Heart right ventricle (tissue), 16 donors: ENCODE measurements around the gene CLDND1. TPM values are rescaled to one million over a fixed set of nuclear protein-coding genes. Genes with fewer than 3 reads are reported as not detected.

Experiments used
- ATAC-seq, 8 donors: fragments of 200-7000 bp; cut with Tn5 transposase; one replicate each; pipeline ENCODE4 v1.9.1; 2020; ENCODE audit warnings: mild to moderate bottlenecking in 8 of 8, moderate library complexity in 8 of 8, moderate number of reproducible peaks in 1 of 8
- DNase-seq, 2 donors: peaks; one replicate each; pipeline ENCODE4 v3.0.0-alpha.2; 2020
- H3K27ac ChIP-seq, 10 donors: fragments of 200-600 bp; sonication (generic) in 2 of 10; one replicate each; pipeline versions ENCODE4 v1.5.0 to v1.8.0; 2020 to 2022; ENCODE audit warnings: mild to moderate bottlenecking in 3 of 10
- H3K27me3 ChIP-seq, 7 donors: fragments of 200-600 bp; one replicate each; pipeline ENCODE4 v1.8.0; 2021 to 2022; ENCODE audit warnings: mild to moderate bottlenecking in 2 of 7
- H3K36me3 ChIP-seq, 9 donors: fragments of 200-600 bp; sonication (generic) in 1 of 9; one replicate each; pipeline versions ENCODE4 v1.5.0 to v1.8.0; 2020 to 2022; ENCODE audit warnings: mild to moderate bottlenecking in 2 of 9
- H3K4me1 ChIP-seq, 9 donors: fragments of 200-600 bp; sonication (generic) in 1 of 9; one replicate each; pipeline versions ENCODE4 v1.5.0 to v1.8.0; 2020 to 2022; ENCODE audit warnings: mild to moderate bottlenecking in 4 of 9
- H3K4me3 ChIP-seq, 10 donors: fragments of 200-600 bp; sonication (generic) in 2 of 10; one replicate each; pipeline versions ENCODE4 v1.5.0 to v1.8.0; 2020 to 2022; ENCODE audit warnings: mild to moderate bottlenecking in 7 of 10, moderate library complexity in 2 of 10
- H3K9me3 ChIP-seq, 11 donors: fragments of 200-600 bp in 10 of 11; sonication (generic) in 2 of 11; one replicate each; pipeline versions ENCODE4 v1.5.0 to v1.8.0; 2013 to 2022; ENCODE audit warnings: mild to moderate bottlenecking in 2 of 11, control low read depth in 1 of 11, moderate library complexity in 1 of 11
- WGBS, 2 donors: extraction: QIAGEN DNeasy Blood & Tissue Kit; methylation state at CpG; one replicate each; pipeline ENCODE4 v1.1.7; 2013; ENCODE audit warnings: inconsistent platforms in 1 of 2; 5-methylcytosine and 5-hydroxymethylcytosine counted together
- intact Hi-C, 10 donors: fragments of 100-400 bp; cut with DNase I; formaldehyde crosslinking; loops; one replicate each; pipeline versions ENCODE4 v1.11.1 to v1.14.2; 2022
- polyA plus RNA-seq, 2 donors: library from polyadenylated mRNA; stranded (reverse); fragments of 200-250 nt; gene quantifications; one replicate each; pipeline ENCODE4 v1.2.3, GENCODE V29; 2013
- total RNA-seq, 10 donors: library from RNA; stranded (reverse); fragmentation: NEBNext Ultra II Directional in 3 of 10; extraction: Animal tissue kit (Norgen Biotek cat#: 25700) in 3 of 10; gene quantifications; one replicate each; pipeline versions ENCODE4 v1.2.1 to v1.2.4, GENCODE V29; 2021 to 2023
- TF ChIP-seq, protein P1 (sequence below), 9 donors: fragments of 200-600 bp; sonication (generic) in 2 of 9; IDR thresholded peaks; one replicate each; pipeline versions ENCODE4 v1.5.0 to v1.8.0; 2021 to 2022; ENCODE audit warnings: antibody characterized with exemption in 9 of 9, mild to moderate bottlenecking in 5 of 9, moderate library complexity in 1 of 9
- donor health status: Arrhythmogenic right ventricular cardiomyopathy.
- donor health status: ischemic (EF 13 %, LVEDD 7.1; RV severe dilation, severe dysfunction).
- donor health status: healthy with polysubstance abuse.
- donor health status: DM: no; HTN: yes; CAD: no.
- donor health status: DM: no; HTN: no; CAD: no.
- donor health status: ischemic (EF 25% LVEDD 6.9; RV normal size, moderate dysfunction).
- donor health status: ischemic (EF 25% LVEDD 5.7; RV mildly dilated, moderate dysfunction).
- donor health status: healthy.
- donor health status: DM: yes; HTN: yes; CAD: no.
- donor health status: Ischemic cardiomyopathy.
- donor health status: ischemic (EF 35%, LVEDD 5.7; RV mildly dilated, moderate dysfunction).
- donor health status: nonischemic (EF 11% LVEDD 7.7; RV severe dilation, severe dysfunction).
- donor health status: DM: yes; HTN: yes; CAD: no.
- donor health status: PGD.
- donor health status: ischemic (EF 29% LVEDD 5.4; RV normal size, mild dysfunction).
- donor health status: nonischemic (EF 23%, LVEDD 6.1; RV moderate dilation, normal function).

The CLDND1 gene
- total and polyA plus RNA-seq, 12 donors, result 55.6 to 99.9 (median 75.5) TPM

GRCh38 chr3:98553021-98553563 is 30.4 kb upstream of the CLDND1 start:
- peaks cover 0 to 6% (median 0%) of the 10 kb centered on the region in 7 donors for H3K27me3 ChIP-seq
- DNase-seq (no peak), ATAC-seq (no peak)
- intact Hi-C loops, result no loop called here
- H3K4me3 ChIP-seq, result no peak overlapping the region
- 69 to 79% methylated on average over 6 of the region's 6 CpGs for WGBS, 2 donors
- peak overlapping the region in 1 of 10 donors; percentile 18 for H3K27ac ChIP-seq
- no peaks in the 10 kb centered on the region for H3K9me3 ChIP-seq
- H3K36me3 ChIP-seq, result no peaks in the 10 kb centered on the region
- peaks cover 0 to 8% (median 0%) of the 10 kb centered on the region in 9 donors for H3K4me1 ChIP-seq
- TF ChIP-seq, protein P1, sequence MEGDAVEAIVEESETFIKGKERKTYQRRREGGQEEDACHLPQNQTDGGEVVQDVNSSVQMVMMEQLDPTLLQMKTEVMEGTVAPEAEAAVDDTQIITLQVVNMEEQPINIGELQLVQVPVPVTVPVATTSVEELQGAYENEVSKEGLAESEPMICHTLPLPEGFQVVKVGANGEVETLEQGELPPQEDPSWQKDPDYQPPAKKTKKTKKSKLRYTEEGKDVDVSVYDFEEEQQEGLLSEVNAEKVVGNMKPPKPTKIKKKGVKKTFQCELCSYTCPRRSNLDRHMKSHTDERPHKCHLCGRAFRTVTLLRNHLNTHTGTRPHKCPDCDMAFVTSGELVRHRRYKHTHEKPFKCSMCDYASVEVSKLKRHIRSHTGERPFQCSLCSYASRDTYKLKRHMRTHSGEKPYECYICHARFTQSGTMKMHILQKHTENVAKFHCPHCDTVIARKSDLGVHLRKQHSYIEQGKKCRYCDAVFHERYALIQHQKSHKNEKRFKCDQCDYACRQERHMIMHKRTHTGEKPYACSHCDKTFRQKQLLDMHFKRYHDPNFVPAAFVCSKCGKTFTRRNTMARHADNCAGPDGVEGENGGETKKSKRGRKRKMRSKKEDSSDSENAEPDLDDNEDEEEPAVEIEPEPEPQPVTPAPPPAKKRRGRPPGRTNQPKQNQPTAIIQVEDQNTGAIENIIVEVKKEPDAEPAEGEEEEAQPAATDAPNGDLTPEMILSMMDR (IDR thresholded peaks at IDR 0.05), result no peak

- DNase-seq (no peak), ATAC-seq (no peak)
- peaks cover 0 to 8% (median 0%) of the 10 kb centered on the region in 7 donors for H3K27me3 ChIP-seq
- no peak overlapping the region for H3K4me3 ChIP-seq
- WGBS, 2 donors, result 81 to 84% methylated on average over 4 of the region's 4 CpGs
- H3K36me3 ChIP-seq, result no peaks in the 10 kb centered on the region
- H3K27ac ChIP-seq, result peak overlapping the region in 1 of 10 donors; percentile 18
- H3K9me3 ChIP-seq, result no peaks in the 10 kb centered on the region
- TF ChIP-seq, protein P1 (IDR thresholded peaks at IDR 0.05), result no peak
- peaks cover 0 to 8% (median 0%) of the 10 kb centered on the region in 9 donors for H3K4me1 ChIP-seq
- intact Hi-C loops, result no loop called here
Observed at GRCh38 chr3:98552232-98553020, 29.7 kb upstream of the CLDND1 start.

GRCh38 chr3:98551754-98552153 is 29.1 kb upstream of the CLDND1 start:
- Histone ChIP-seq H3K27me3 (peaks cover 0 to 8% (median 0%) of the 10 kb centered on the region in 7 donors), H3K4me3 (no peak overlapping the region), H3K27ac (no peak overlapping the region), H3K4me1 (peaks cover 0 to 8% (median 0%) of the 10 kb centered on the region in 9 donors), H3K36me3 (no peaks in the 10 kb centered on the region), H3K9me3 (no peaks in the 10 kb centered on the region)
- intact Hi-C loops, result no loop called here
- TF ChIP-seq, protein P1 (IDR thresholded peaks at IDR 0.05), result no peak
- ATAC-seq, result no peak
- WGBS, 2 donors, result 53 to 59% methylated on average over 3 of the region's 3 CpGs
- no peak for DNase-seq

- TF ChIP-seq, protein P1 (IDR thresholded peaks at IDR 0.05), result no peak
- Histone ChIP-seq H3K9me3 (no peaks in the 10 kb centered on the region), H3K27ac (no peak overlapping the region), H3K36me3 (no peaks in the 10 kb centered on the region), H3K27me3 (peaks cover 0 to 8% (median 4%) of the 10 kb centered on the region in 7 donors), H3K4me1 (peaks cover 0 to 8% (median 0%) of the 10 kb centered on the region in 9 donors), H3K4me3 (no peak overlapping the region)
- intact Hi-C loops, result no loop called here
- 88 to 92% methylated on average over 2 of the region's 2 CpGs for WGBS, 2 donors
- DNase-seq (no peak), ATAC-seq (no peak)
Observed at GRCh38 chr3:98551236-98551635, 28.5 kb upstream of the CLDND1 start.
